Ecto neural progenitor cell (in vitro differentiated cells): ENCODE results near the gene VCL.
"Not testable (repeated sequence)": the region's sequence is repeated elsewhere in the genome, so short reads cannot be mapped to it uniquely, and the experiment has no call there.

ENCODE experiments used
- DNase-seq: peaks from one replicate; pipeline ENCODE4 v3.0.0-alpha.2; 2018; ENCODE audit warnings: low spot score

The VCL gene

GRCh38 chr10:74006269-74006668 is 8.4 kb downstream of the VCL start:
- no peak for DNase-seq

- no peak for DNase-seq
Measured at GRCh38 chr10:74008212-74008731, 10.4 kb downstream of the VCL start.

GRCh38 chr10:74011017-74011416 is 13.1 kb downstream of the VCL start:
- DNase-seq: no peak

- no peak for DNase-seq
Measured at GRCh38 chr10:74011770-74012169, 13.9 kb downstream of the VCL start.

GRCh38 chr10:74012480-74012879 is 14.6 kb downstream of the VCL start:
- no peak for DNase-seq

- no peak for DNase-seq
Measured at GRCh38 chr10:74013004-74013403, 15.1 kb downstream of the VCL start.

GRCh38 chr10:74014574-74014973 is 16.7 kb downstream of the VCL start:
- not testable (repeated sequence) for DNase-seq

- DNase-seq: no peak
Measured at GRCh38 chr10:74018241-74018640, 20.3 kb downstream of the VCL start.

- DNase-seq: no peak
Measured at GRCh38 chr10:74021248-74022055, 23.5 kb downstream of the VCL start.

- no peak for DNase-seq
Measured at GRCh38 chr10:74022926-74023629, 25.2 kb downstream of the VCL start.

GRCh38 chr10:74024600-74024999 is 26.7 kb downstream of the VCL start:
- no peak for DNase-seq

GRCh38 chr10:74025380-74025978 is 27.6 kb downstream of the VCL start:
- no peak for DNase-seq

GRCh38 chr10:74026428-74027015 is 28.6 kb downstream of the VCL start:
- no peak for DNase-seq

GRCh38 chr10:74027702-74028101 is 29.8 kb downstream of the VCL start:
- DNase-seq: no peak

- no peak for DNase-seq
Measured at GRCh38 chr10:74029943-74030342, 32.0 kb downstream of the VCL start.

- DNase-seq: not testable (repeated sequence)
Measured at GRCh38 chr10:74032208-74032607, 34.3 kb downstream of the VCL start.

GRCh38 chr10:74032900-74033655 is 35.2 kb downstream of the VCL start:
- no peak for DNase-seq

GRCh38 chr10:74033702-74034101 is 35.8 kb downstream of the VCL start:
- no peak for DNase-seq

- no peak for DNase-seq
Measured at GRCh38 chr10:74034301-74034700, 36.4 kb downstream of the VCL start.

GRCh38 chr10:74035303-74035702 is 37.4 kb downstream of the VCL start:
- no peak for DNase-seq

GRCh38 chr10:74036474-74036873 is 38.6 kb downstream of the VCL start:
- no peak for DNase-seq
